ENCODE results near the gene PES1.

GRCh38 chr22:30547188-30547587, 44.5 kb downstream of the PES1 start:
- TF ChIP-seq CTCF (IDR thresholded peaks at IDR 0.05) (no peak), POLR2A (IDR thresholded peaks at IDR 0.05) (no peak)

All from heart left ventricle (tissue), 13 donors.